ENCODE results near the gene HPS4.
"Not testable (repeated sequence)": the region's sequence is repeated elsewhere in the genome, so short reads cannot be mapped to it uniquely, and the experiment has no call there.

HPS4 gene

DNA sequence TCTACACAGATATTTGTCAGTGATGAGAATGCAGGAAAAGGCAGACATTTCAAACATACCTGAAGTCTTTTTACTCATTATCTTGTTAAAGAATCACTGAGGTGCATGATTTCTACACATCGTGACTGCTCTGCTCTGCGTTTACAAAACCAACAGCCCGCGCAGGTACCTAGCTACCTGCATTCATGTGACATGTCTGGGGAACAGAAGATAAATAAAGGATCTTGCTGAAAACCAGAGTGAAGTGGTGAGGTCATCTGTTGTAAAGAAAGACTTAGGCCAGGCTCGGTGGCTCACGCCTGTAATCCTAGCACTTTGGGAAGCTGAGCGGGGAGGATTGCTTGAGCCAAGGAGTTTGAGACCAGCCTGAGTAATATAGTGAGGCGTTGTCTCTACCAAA lies 38.8 kb downstream of the HPS4 start:
- no peak for DNase-seq (ENCODE audit: low read depth in 1 of 2, low spot score in 1 of 2)

DNA sequence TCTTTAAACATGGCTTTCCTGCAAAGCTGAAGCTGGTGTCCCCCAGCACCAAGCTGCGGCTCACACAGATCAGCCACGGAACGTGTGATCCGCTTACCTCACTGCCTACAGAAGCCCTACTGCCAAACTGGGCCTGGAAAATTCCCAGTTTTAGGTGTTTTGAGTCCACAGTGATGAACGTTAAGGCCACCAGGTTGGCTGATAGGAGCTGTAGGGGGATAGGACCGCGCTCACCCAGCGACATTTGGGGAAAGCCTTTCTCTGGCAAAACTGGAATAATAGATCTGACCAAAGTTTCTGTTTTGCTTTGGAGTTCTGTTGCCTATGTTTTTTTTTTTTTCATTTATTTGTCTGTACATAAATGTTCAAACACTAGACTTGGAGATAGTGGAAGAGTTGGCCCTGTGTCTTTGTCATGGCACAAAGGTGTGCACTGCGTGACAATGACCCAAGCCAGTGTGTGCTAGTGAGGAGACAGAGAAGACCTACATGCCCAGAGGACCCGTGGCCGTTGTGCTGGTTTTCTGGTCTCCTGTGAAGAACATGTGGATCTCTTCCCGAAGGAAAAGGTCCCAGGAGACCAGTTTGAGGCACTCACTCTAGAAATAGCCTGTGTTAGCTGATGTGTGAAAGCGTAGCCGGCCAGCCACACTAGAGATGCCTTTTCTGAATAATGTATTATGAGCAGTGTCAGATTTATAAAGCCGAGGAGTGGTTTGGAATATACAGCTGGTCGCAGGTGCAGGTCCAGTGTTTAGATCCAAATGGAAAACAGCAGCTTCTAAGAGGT lies 39.5 kb downstream of the HPS4 start:
- DNase-seq (ENCODE audit: low read depth in 1 of 2, low spot score in 1 of 2), result no peak

DNA sequence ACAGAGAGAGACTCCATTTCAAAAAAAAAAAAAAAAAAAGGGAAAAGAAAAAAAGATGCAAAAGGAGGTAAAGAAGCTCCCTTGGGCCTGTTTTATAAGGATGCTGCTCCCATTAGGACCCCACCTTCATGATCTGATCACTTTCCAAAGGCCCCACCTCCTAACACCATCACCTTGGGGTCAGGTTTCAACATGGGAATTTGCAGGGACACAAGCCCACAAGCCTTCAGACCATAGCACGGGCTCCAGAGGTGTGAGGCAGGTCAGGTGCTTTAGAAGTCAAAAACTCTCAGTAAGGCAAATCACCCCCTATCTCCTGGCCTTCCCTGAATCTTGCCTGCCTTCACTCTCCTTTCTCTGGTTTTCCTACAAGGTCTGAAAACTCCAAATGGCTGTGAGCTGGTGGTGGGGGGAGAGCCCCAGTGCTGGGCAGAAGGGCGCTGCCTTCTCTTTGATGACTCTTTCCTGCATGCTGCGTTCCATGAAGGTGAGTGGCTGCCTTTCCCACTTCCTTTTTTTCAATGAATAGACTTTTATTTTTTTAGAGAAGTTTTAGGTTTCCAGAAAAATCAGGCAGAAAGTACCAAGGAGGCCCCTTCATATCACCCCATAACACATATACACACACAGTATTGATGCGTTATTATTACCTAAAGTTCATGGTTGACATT lies 41.4 kb downstream of the HPS4 start:
- no peak for DNase-seq (ENCODE audit: low read depth in 1 of 2, low spot score in 1 of 2)

DNA sequence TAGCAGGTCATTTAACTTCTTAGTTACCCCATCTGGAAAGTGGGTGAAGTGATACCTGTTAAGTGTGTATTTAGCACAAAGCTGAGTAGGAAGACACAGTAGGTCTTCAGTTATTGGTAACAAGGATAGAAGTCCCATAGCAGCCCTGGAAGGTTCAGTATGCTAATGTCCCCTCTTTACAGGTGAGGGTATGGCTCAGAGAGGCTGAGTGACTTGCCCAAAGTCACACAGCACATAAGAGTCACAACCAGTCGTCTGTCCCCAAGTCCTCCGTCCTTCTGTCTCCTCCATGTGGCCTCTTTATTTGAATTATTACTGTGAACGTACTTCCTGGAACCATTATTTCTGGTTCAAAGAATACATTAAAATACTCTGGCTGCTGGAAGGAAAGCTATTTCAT lies 44.0 kb downstream of the HPS4 start:
- DNase-seq (ENCODE audit: low read depth in 1 of 2, low spot score in 1 of 2), result no peak

DNA sequence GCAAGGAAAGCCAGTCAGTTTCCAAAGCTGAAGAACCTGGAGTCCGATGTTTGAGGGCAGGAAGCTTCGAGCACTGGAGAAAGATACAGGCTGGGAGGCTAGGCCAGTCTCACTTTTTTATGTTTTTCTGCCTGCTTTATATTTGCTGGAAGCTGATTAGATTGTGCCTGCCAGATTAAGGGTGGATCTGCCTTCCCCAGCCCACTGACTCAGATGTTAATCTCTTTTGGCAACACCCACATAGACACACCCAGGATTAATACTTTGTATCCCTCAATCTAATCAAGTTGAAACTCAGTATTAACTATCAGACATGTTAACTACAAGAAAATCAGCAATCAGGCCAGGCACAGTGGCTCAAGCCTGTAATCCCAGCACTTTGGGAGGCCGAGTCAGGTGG lies 44.8 kb downstream of the HPS4 start:
- not testable (repeated sequence) for DNase-seq (ENCODE audit: low read depth in 1 of 2, low spot score in 1 of 2)

DNA sequence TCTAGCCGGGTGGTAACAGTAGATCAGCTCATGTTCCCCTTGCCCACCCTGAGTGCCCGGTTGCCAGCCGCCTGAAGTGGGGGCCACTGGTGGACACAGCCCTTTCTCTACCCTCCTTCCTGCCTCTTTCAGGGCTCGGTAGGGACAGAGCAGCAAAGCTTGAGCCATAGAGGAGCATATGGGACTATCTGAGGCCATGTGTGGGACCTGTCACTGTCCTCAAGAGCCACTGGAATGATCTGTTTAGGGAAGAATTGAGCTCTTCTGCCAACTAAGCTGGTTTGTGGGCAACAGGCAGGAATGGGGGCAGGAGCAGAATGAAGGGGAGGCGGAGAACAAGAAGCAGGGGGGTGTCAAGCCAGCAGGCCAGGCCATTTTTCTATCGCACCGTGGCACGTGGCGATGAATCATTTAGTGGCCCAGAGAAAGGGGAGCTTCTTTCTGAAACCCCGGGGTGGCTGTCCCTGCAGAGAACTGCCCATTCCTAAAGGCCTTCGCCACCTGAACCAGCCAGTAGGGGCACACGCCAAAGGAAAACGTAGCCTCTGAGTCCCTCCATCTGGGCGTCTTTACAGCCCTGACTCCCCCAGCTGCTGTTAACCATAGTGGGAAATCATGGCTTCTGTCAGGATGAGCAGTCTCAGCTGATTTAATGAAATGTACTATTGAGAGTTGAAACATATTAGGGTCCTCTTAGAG lies 45.7 kb downstream of the HPS4 start:
- no peak for DNase-seq (ENCODE audit: low read depth in 1 of 2, low spot score in 1 of 2)

DNA sequence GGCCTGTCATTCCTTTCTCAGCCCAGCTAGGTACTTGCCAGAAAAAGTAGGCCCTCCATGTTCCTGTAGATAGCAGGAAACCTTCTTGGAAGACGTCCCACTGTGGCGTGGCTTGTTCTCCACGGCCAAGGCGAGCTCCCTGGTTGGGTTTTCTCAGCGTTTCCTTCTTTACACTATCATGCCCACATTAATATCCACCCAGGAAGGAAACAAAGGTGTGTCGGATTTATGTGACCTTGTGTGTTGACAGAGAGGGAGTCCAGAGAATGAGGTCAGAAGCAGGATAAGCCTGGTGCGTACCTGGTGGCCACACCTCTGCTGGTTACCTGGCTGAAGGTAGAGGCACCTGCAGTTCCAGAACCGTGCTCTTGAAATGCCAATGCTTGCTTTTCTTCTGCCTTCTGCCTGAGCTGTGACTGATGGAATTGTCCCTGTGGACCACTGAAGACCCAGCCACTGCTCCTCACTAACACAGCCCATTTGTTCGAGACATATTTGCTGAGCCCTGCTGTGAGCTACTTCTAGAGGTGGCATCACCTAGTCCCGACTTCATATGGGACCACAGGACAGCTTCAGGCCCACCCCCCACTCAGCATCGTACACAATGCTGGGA lies 46.6 kb downstream of the HPS4 start:
- no peak for DNase-seq (ENCODE audit: low read depth in 1 of 2, low spot score in 1 of 2)

DNA sequence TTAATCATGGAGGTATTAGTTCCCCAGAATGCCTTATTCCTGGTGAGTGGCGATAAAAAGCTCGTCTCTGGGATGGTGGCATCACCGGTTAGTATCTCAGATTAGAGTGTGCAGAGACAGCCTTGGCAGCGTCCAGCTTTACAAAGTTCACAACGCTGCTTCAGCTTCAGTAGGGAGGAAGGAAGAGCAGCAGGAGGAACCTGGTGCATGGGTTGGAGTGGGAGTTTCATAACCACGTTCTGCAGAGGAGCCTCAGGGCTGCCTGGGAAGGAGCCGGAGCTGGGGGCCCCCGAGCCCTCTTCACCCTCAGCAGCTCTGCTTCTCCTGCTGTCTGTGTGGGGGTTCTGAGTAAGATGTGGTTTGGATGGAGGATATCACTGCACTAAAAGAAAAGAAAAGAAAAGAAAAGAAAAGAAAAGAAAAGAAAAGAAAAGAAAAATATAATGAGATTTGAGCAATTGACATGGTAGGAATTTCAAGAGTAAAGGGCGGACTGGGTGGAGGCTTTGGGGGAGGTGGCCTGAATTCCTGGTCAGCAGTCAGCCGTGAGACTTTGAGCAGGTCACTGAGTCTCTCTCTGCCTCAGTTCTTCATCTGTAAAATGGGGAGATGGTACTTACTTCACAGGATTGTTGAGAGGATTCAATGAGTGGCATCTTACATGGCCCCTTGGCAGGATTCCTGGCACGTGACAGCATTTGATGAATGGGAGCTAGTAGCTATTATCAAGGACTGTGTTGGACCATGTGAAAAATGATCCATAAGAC lies 48.1 kb downstream of the HPS4 start:
- no peak for DNase-seq (ENCODE audit: low read depth in 1 of 2, low spot score in 1 of 2)

DNA sequence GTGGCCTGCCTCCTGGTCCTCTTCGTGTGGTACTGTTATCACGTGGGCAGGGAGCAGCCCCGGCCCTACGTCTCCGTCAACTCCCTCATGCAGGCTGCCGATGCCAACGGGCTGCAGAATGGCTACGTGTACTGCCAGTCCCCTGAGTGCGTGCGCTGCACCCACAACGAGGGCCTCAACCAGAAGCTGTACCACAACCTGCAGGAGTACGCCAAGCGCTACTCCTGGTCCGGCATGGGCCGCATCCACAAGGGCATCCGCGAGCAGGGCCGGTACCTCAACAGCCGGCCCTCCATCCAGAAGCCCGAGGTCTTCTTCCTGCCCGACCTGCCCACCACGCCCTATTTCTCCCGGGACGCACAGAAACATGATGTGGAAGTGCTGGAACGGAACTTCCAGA lies 49.8 kb downstream of the HPS4 start:
- no peak for DNase-seq (ENCODE audit: low read depth in 1 of 2, low spot score in 1 of 2)

DNA sequence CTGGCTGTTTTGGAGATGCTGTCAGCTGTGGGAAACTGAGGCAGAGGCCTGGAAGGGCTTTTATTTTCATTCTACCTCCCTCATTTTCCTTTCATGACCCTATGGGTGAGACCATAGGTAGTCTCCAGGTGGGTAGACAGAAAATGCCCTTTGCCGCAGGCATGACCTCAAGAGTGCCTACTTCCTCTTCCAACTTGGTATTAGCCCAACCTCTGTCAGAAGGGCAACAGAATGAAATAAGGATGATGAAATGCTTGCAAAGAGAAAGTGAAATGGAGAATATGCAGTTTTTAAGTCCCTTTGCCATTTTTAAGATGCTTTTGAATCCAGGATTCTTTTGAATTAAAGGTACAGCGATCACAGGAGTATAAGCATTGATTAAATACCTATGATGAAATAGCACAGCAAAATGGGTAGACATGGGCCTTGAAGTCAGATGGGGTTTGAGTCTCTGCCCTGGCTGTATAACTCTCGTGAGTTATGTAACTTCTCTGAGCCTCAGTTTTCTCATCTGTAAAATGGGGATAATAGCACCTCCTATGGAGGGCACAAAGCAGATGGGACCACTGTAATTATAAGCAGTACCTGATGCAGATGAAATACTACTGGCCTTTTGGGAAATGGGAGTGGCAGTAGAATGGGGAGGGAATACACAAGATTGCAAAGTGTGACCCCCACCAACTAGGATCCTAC lies 50.8 kb downstream of the HPS4 start:
- DNase-seq (ENCODE audit: low read depth in 1 of 2, low spot score in 1 of 2), result no peak

DNA sequence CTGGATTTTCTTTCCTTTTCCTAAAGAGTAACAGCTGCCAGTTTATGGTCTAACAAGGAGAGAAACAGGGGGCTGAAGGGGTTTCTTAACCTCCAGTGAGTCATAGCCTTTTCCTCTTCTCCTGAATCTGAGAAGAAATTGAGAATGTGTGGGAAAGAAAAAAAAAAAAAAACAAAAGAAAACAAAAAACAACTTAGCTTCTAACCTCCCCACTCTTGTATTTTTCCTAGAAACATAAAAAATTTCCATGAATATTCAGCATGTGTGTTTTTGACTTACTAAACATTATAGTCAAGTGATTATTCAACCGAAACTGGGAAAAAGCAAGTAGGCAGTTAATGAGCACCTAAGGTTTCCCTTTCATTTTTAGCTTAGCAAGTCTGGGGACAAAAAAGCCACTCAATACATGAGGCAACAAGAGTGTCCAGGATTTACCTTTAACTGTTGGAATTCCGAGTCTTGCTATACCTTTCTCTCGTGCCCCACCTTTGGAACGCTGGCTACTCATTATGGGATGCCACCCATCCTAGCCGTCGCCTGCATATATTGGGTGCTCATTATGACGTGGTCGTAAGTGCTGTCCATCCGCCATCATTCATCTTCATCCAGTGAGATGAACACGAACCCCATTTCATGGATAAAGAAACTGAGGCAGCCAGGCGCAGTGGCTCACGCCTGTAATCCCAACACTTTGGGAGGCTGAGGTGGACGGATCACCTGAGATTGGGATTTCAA lies 52.2 kb downstream of the HPS4 start:
- no peak for DNase-seq (ENCODE audit: low read depth in 1 of 2, low spot score in 1 of 2)

DNA sequence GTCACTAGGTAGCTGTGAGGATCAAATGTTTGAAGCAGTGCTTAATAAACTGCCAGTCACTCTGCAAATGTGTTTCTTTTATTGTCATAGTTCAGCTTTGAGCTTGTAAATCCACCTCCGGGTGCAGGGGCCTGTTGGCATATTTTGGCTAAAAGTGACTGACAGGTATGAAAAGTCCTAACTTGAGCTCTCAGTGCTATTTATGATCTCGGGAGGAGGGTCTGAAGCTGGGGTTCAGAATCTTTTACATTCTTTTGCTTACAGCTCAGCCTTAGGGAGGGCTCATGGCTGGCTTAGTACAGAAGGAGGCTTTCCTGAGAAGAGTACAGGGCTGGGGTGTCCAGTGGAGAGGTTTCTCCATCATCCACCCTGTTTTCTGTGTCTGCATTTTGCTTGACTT lies 53.0 kb downstream of the HPS4 start:
- DNase-seq (ENCODE audit: low read depth in 1 of 2, low spot score in 1 of 2), result no peak

DNA sequence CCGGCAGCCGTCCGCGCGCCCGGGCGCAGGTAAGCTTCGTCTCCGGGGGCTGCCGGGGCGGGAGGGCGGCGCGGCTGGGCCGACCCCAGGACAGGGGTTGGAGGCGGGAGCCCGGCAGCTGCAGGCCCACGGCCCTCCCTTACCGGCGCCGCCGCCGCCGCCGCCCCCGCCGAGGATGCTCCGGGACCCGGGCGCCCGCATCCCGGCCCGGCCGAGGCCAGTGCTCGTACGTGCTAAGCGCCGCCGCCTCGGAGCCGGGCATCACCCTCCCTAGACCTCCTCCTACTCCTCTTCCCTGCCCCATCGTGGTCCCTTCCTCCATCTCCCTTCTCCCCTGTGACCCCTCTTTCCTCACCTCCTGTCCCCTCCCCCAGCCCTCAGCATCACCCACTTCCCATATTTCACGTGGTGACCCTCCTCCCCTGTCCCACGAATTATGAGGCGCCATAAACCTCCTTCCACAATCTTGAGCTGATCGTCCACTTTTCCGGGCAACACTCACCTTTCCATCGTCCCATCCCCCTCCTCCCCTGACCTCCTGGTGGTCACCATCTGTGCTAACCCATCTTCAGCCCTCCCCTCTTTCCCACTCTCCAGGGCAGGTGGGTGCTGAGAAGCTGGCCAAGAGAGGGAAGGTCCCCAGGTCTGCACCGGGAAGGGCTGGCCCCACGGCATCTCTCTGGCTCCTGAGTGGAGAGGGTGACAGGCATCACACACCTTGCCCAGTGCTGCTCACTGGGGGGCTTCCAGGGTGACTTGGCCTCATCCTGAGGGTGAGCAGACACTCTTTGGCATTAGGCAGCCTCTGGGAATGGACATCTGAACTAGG lies 53.9 kb downstream of the HPS4 start:
- DNase-seq (ENCODE audit: low read depth in 1 of 2, low spot score in 1 of 2), result no peak

DNA sequence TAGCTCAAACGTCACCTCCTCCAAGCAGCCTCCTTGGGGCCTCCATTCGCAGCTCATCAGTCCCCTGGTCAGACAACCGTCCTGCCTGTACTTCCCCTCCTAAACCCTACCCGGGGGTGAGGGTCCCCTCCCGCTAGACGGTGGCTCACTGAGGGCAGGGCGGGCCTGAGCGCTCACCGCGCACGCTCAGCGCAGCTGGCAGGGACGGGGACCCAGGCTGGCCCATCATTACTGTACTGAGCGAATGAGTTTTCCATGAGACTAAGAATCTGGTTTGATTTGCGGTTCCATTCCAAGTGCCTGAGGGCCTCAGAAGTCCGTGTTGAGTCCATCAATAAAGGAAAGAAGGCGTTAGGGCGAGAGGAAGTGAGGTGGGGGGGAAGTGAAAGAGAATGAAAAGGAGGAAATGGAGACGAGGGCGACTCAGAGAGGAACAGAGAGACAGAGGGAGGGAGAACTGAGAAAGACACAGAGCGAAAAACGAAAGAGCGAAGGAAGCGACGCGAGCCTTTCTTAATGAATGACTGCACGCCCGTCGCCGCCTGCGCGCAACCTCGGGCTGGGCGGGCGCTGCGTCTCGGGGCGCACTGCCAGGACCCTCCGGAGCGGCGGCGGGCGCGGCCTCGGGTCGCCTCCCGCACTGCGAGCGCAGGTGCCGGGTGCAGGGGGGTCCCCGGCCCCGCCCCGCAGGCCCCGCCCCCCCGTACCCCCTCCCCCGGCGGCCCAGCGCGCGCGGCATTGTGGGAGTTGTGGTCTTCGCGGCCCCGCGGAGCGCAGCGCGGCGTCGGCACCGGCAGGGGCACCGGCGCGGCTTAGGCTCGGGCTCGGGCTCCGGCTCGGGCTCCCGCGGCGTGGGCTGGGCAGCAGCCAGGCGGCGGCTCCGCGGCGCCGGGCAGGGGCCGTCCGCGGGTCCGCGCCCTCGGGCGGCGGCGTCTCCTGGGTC lies 54.8 kb downstream of the HPS4 start, which contains the start of gene ASPHD2:
Gene ASPHD2 (plus strand): TSS at position 746 of the 943 bp plus-strand sequence. CDS start 4,356 bp downstream, outside the sequence.
- peak; percentile 70 to 72 for DNase-seq (ENCODE audit: low read depth in 1 of 2, low spot score in 1 of 2)

DNA sequence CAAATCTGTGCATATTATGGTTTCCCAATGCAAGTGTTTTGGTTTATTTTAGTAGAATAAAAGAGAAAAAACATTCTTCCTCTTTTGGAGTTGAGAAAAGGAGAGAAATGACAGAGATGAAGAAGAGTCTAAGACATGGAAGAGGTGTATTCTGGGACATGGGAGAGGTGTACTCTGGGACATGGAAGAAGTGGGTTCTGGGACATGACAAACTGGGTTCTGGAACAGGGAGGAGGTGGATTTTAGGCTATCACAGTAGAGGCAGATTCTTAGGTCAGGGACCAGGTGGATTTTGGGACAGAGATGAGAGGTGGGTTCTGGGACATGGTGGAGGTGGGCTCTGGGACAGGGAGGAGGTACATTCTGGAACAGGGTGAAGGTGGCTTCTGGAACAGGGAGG lies 56.7 kb downstream of the HPS4 start:
- DNase-seq (ENCODE audit: low read depth in 1 of 2, low spot score in 1 of 2), result no peak

DNA sequence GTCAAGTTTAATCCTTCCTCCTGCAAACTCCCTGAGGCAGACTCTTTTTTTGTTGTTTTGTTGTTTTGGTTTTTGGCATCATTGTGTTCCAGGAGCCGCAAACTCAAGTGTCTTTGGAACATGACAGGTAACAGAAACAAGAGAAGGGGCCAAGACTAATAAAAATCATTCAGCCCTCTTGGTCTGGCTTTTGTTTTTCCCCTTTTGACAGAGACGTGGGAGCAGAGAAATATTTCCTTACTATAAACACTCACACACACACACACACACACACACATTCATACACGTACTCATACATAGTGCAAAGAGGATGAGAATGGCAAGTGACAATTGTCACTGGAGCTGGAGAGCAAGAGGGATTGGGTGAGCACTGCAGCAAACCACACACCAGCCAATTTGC lies 65.0 kb downstream of the HPS4 start:
- DNase-seq (ENCODE audit: low read depth in 1 of 2, low spot score in 1 of 2), result no peak

DNA sequence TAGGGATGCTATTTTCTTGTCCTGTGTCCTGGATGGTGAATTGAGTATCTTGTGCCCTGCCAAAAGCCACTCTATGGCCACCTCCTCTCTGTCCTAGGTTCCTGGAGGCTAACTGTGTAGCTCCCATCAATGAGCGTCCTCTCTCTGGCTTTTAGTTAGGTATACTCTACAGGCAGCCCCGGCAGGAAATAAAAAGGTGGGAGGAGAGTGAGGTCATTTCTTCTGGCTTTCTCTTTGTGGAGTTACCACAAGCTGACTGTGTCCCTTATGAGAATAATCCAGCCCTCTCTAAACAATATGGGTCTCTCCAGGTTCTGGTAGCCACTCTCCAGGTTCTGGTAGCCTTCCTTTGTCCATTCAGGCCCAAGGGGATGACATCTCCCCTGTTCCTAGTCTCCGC lies 66.2 kb downstream of the HPS4 start:
- DNase-seq (ENCODE audit: low read depth in 1 of 2, low spot score in 1 of 2), result no peak
